PC-9 (cell line): Measurements from ENCODE around the gene HNRNPAB.

Source experiments
- CTCF ChIP-seq: fragments of 200-600 bp; sonication (generic); conservative IDR thresholded peaks from 2 replicates; pipeline ENCODE4 v1.6.1; 2017; ENCODE audit warnings: mixed run types, antibody characterized with exemption, mild to moderate bottlenecking, moderate library complexity
- EZH2 ChIP-seq: fragments of 200-600 bp; sonication (generic); IDR thresholded peaks from 2 replicates; pipeline ENCODE4 v1.8.0; 2017; ENCODE audit warnings: antibody characterized with exemption, low read depth

- TF ChIP-seq CTCF (no peak), EZH2 (no peak)
These were observed 37.4 kb downstream of the HNRNPAB start for GRCh38 chr5:178241688-178242231.
